ENCODE measurements around the gene KCNJ9.
A peak's percentile ranks its signal among the peaks of the same experiment; 100 is the strongest.
"Not testable (repeated sequence)": the region's sequence is repeated elsewhere in the genome, so short reads cannot be mapped to it uniquely, and the experiment has no call there.

KCNJ9 gene

DNA sequence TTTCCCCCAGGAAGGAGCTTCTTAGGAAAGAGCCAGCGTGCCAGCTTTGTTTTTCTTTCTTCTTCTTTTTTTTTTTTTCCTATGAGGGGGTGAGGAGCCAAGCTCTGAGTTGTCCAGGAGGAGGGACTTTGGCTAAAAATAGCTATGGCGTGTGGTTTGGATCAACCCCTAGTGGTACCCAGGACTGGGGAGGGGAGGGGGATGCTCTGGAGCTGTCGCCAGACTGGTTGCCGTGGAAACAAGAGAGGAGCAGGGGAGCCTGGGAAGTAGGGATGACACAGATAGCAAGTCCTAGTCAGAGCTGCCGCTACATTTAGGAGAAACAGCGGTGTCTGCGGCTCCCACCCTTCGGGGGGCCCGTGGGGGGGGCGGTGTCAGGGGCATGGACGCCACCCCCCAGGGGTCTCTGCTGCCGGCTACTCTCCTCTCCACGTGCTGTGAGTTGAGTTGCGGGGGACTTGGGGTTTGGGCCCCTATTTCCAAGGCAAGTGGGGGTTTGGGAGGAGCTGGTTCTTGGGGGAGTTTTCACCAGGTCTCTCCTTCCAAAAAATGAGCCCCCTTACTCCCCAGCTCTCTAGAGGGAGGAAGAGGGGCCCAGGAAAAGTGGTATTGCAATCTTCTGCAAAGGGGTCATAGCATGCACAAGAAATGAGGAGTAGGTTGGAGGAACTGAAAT is at the start of gene KCNJ9:
Gene KCNJ9, plus strand, starts transcription at position 278 of the 676 bp plus-strand sequence. CDS start 2,493 bp downstream, outside the sequence.
- DNase-seq: peak; percentile 22

DNA sequence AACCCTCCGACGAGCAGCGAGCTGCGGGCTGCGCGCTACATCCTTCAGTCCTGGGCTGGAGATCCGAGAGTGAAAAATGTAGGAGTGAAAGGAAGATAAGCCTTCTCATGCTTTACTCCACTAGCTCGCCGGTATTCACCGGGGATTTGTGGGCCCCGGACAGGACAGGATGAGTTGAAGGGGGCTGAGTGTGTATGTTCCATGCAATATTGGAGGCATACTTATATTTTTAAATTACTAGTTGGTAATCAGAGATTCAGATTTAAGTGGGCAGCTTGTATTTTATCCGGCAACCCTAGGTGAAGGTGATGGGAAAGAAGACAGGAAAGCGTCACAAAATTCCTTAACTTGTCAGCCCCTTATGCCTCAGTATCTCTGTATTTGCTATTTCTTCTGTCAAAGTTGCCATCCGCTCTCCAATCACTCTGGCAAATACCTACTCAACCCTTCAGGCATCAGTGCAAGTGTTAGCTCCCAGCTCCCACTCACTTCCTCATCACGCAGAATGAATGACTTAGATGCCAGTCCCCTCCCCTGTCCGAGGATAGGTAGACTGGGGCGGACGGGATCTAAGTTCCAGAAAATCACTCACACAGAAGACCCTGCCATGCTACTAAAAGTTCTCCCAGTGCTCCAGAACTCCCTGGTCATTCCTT is 49.0 kb upstream of the KCNJ9 start:
- no peak for DNase-seq

DNA sequence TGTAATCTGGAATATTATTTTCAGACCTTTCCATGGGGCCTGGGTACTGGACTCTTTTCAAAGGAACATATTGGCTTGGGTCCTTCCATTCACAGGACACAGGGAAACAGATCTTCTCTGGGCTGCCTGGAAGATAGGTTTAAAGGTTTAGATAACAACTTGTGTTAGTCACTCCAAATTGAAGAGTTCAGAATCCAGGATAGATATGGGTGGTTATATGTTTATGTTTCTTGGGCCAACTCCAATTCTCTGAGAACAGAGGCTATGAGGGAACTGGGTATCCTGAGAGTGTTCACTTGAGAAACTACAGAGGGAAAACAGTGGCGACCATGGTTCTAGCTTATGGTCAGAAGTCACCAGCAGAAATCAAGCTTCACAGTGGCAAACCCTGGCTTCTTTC is 40.9 kb upstream of the KCNJ9 start:
- DNase-seq: no peak

DNA sequence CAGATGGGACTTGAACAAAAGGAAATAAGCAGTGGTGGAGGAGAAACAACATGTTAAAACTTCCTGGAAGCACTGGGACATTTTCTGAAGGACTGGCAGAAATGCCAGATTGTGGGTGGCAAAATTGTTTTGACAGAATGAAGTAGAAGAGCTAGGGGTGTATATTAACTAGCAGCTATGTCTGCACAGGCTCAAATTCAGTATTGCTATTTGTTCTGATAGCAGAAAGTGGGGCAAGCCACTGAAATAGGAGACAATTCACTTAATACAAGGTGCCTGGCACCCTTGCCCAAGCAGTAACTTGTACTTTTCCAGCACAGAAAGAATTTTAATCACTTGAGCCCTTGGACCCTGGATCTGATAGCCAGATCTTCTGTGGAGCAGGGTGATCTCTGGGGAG is 37.8 kb upstream of the KCNJ9 start:
- no peak for DNase-seq

DNA sequence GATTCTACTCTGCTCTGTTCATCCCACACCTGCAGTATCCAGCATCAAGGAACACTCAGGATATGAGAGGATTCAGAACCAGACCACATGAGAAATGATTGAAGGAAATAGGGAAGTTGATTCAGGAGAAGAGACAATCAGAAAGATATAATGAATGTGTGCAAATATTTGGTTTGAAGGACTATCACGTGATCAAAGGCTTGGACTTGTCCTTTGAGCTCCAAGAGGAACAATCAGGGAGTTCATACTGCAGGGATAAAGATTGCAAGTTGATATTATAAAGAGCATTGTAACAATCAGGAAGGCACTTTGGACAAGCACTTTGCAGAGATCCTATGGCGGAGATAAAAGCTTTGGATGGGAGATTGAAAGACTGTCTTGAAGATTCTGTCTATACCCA is 35.7 kb upstream of the KCNJ9 start:
- DNase-seq: no peak

DNA sequence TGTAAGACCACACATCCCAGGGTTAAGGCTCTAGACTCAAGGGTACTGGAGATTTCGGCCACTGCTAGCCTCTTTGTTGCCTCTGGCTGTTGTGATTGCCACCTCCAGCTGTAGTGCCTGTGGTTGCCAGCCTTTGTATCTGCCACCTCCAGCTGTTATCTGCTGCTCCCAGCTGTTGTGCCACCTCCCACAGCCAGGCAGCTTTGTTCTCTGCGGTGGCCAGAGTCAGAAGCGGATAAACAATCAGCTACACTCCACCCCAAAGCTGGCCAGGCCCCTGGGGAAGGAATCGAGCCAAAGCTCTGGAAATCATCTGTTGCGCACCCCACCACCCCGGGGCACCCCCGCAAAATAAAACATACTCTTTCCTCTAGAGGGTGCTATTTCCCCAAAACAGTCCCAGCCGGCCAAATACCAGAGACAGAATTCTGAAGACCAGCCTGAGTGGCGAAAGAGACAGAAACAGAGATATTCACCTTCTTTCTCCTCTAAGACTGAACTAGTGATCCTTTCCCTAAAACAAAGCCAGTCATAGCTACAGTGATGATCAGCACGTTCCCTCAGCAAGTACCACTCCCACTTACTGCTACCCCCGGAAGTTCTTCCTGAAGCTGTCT is 34.7 kb upstream of the KCNJ9 start:
- peak; percentile 16 for DNase-seq

DNA sequence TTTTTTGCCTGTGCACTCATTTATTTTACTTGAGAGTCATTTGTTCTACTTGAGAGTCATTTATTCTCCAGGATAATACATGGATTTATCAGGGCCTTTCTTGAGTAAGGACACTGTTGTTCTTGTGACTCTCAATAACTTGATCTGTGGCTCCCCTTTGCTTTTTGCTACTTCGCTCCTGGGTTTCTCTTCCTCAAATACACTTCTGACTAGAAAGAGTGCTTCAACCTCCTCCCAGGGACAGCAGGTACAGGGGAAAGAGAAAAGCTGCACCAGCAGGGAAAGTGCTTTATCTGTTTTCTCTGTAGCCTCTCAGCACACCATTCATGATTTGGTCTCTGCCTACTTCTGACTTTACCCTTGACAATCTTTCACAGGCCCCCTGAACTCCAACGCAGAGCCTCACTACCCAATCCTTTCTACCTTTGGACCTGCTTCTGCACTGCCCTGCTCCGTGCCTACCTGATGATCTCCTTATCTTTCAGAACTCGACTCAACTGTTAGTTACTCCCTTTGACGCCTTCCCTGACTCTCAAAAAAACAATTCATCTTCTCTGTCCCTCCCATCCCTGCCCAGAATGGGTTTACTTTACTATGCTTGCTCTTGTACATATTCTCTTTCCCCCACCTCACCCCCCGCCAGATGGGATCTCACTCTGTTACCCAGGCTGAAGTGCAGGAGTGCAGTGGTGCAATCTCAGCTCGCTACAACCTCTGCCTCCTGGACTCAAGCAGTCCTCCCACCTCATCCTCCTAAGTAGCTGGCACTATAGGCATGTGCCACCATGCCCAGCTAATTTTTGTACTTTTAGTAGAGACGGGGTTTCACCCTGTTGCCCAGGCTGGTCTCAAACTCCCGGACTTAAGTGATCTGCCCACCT is 34.0 kb upstream of the KCNJ9 start:
- DNase-seq: no peak

DNA sequence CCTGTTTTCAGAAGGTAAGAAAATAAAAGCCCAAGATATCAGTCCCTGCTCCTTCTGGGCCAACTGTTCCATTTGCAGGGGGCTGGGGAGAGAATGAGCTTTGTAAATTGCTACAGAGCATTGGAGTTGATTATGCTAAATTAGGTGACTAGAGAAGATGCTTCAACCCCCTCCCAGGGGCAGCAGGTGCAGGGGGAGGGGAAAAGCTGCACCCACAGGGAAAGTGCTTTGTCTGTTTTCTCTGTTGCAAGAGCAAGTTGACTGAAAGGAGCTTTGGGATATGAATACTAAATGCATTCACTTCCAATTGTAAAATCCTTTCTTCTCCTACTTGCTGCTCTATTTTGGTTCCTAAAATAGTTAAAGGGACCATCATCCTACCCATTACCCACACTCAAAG is 33.0 kb upstream of the KCNJ9 start:
- no peak for DNase-seq

DNA sequence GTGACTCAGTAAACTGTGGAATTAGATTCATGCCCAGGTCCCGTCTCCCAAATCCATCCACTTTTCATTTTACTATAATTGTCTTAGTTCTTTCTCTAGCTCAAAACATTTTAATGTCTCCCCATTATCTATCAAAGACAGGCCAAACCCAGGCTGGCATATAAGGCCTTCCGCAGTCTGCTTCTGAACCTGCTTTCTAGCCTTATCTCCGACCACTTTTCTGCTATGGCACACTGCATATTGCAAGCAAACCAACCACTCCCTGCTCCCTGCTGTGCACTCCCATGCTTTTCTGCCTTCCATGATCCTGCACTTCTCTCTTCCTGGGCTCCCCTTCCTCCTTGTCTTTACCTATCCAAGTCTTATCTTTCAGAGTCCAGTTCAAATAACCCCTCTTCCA is 32.2 kb upstream of the KCNJ9 start:
- no peak for DNase-seq

DNA sequence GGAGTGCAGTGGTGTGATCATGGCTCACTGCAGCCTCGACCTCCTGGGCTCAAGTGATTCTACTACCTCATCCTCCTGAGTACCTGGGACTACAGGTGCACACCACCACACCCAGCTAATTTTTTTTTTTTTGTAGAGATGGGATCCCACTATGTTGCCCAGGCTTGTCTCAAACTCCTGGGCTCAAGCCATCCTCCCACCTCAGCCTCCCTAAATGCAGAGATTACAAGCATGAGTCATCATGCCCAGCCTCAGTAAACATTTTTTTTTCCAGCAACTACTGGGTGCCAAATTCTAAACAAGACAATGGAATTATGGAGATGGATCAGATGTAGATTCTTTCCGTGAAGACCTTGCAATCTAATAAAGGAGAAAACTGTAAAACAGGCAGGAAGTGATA is 31.2 kb upstream of the KCNJ9 start:
- not testable (repeated sequence) for DNase-seq

DNA sequence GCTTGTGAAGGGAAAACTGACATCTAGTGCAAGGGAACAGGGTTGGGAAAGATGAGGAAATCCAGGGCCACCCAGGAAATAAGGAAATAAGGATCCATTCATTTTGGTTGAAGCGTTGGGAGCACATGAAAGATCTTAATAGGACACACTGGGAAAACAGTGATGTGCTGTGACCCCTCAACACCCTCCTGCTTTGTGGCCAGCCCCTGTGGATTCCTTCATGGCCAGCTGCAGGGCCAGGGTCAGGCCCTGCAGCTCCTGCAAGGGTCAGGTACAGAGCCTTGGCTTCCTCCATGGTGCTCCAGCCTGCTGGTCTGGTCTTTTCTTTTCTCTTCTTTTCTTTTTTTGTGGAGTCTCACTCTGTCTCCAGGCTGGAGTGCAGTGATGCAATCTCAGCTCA is 30.7 kb upstream of the KCNJ9 start:
- no peak for DNase-seq

DNA sequence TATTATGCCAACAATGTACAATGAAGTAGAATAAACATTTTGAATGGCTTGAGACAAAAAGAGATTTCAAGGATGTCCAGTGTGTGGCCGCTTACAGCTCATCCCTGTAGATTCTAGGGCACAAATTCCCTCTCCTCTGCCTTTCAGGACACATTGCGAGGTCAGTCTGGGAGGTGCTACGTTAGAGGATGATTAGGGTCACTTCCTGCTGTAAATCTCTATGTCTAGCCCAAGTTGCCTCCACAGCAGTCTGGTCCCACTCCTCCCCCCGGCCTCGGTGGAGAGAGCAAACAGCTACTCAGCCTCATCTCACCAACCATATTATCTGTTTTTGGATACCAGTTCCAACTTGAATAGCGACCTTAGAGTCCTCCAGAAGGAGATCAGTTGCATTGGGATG is 28.4 kb upstream of the KCNJ9 start:
- no peak for DNase-seq

DNA sequence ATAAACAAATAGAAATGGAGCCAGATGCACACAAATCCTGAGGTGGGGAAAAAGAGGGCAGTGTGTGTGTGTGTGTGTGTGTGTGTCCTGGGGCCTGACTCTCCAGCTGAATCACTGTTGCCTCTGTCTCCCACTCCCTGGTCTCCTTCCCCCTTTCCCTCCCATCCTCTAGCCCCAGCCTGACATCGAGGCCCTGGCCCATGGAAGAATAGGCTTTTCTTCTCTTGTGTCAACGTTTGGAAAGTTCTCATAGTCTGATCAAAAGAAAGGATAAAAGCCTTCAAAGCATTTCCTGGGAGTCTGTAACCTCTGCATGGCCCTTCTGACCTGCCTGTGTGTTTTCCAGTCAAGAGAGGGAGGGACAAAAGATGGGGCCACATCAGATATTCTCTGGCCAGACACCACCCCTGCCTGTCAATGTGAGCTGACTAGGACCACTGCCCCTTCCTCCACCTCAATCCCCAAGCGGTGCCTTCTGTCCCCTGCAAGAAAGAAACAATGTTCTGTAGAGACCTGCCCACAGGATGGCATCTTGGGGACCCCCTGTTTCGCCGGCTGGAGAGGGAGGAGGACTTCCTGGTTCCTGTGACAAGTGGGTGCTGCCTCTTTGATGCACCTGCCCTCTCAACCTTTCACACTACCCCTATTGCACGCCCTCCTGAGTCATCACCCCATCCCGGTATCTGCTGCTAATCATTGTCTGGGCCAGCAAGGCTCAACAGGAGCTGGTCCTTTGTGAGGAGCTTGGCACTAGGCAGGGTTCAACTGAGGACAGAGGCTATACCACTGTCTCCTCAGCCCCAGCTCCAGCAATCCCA is 27.6 kb upstream of the KCNJ9 start:
- DNase-seq: no peak

DNA sequence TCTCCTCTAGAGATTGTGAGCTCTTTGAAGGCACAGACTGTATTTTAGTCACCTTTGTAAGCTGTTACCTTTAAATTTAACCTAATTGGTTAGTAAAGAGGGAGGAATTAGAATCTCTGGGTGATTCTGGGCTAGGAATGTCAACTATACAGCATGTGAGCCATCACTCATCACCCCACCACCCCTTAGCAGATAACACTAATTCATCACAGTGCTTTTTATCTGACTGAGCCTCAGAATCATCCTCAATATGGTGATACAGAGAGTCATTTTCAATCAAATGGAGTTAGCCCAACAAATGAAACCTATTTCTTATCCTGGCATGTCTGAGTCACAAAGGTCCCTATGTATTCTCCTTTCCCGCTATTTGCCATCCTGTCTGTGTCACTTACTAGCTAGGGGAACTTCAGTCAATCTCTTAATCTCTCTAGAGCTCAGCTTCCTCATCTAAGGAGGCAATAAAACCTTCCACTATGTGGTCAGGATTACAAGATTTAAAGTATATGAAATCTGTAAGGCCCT is 24.6 kb upstream of the KCNJ9 start:
- DNase-seq: no peak

DNA sequence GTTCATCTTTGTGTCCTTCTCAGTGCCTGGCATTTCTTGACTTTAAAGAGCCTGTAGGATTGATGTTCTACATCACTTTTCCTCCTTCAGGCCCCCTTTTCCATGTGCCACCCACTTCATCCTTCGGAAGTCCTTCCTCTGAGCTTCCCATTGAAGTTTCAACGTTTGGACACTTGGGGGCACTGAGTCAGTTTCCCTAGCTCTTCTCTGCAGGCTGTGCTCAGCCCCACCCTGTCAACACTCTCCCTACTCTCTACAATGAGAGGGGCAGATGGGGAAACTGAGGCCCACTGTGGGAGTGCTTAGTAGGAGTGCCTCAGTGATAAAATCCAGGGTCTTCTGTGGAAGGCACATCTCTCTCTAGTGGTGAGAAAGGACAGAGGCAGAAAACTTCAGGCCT is 23.3 kb upstream of the KCNJ9 start:
- no peak for DNase-seq

DNA sequence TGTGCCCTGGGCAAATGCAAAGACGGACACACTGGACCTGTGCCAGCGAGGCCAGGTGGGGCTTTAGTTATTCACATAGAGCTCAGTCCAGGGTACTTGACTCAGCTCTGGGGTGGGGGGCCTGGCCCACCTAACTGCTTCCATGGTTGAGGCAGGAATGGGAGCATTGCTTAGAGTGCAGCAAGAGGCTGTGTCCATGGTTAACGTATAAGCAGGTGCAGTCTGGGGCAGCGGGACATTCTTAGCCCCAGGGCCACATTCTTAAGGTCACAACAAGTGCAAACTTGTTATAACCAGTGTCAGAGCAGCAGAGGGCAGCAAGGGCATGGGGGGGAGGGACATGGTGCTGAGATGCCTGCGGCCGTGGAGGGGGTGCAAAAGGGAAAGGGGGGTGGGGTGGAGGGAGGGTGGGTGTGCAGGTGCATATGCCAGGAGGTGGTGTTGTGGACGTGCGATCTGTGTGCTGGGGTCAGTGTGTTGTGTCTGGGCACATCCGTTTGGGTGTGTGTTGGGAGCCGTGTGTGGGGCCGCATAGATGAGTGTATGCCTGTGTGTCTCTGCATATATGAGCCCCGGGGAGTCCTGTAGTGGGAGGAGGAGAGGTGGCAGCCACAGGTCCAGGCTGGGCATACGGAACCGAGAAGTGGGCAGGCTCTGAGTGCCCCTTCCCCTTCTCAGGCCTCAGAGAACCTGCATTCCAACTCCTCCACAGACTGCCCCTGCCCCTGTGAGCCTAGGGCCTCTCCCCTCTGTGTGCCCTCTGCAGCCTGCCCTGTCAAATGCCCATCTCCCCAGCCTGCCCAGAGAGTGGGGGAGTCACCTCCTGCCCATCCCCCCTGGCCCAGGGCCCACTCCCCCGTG is 19.7 kb upstream of the KCNJ9 start:
- DNase-seq: no peak

DNA sequence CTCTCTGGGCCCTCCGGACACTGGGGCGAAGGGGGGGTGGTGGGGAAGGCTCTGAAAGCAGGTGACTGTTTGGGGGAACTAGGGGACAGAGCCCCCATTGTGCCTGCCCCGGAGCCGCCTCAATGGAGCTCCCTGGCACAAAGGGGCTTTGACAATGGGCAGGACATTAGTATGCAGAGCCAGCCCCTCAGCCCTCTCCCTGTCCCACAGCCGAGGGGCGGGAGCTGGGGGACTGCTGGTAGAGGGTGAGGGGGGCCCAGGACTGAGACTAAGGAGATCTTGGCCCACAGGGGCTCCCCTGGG is 19.2 kb upstream of the KCNJ9 start:
- DNase-seq: no peak

DNA sequence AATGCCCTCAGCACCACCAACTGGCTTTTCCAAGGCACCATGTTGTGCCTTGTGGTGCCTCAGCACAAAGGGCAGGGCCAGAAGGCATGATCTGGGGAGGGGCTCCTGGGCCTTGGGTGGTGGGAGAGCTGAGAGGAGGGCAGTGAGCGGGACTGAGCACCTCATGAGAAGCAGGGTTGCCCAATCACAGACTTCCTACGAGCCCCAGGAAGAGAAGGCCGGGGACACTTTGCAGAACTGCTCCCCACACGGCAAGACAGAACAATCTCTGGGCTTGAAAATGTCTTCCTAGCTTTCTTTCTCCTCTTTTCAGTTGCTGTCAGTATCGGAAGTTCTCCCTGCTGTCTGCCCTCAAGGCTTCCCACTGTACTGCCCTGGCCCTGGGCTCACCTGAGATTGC is 18.2 kb upstream of the KCNJ9 start:
- no peak for DNase-seq

DNA sequence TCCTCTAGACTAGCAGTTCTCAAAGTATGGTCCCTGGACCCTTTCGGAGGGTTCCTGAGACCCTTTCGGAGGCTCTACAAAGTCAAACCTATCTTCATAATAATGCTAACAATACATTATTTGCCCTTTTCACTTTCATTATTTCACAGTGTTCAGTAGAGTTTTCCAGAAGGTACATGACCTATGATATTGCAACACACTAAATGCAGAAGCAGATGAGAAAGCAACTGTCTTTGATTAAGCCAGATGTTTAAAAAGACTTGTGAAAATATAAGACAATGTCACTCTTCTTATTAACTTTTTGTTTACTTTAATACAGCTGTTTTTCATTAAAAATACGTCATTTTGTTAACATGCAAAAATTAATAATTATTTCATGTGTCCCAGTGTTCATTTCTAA is 17.2 kb upstream of the KCNJ9 start:
- DNase-seq: no peak

DNA sequence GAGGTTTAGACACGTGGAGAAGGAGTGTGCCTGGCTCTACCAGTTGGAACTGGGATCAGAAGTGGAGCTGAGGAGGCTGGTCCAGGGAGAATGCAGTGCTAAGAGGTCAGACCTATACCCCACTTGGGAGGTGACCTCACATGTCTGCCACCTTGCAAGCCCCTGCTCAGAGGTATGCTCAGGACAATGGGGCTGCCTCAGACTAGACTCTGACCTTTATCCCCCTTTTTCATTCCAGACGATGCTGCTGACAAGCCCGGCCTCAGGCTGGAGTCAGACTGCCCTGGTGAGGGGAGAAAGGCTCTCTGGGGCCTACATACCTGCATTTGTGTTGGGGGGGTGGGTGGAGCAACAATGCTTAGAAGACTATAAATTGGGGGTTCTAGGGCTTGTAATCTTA is 16.6 kb upstream of the KCNJ9 start:
- no peak for DNase-seq

All from NCI-H1092 treated with DMSO at 0.1 percent for 48 hours (cell line).